K562 (cell line): ENCODE data around the gene DDX39A. TPM values are rescaled to one million over a fixed set of nuclear protein-coding genes. Genes with fewer than 3 reads are reported as not detected.

ENCODE experiments used
- BRF1 ChIP-seq: IDR thresholded peaks from 3 replicates; pipeline ENCODE4 v1.6.1; 2011; ENCODE audit warnings: borderline replicate concordance, mild to moderate bottlenecking; ENCODE audit not compliant: insufficient read length; ENCODE audit errors: extremely low read depth
- DNMT1 ChIP-seq: fragments of 450-650 bp; IDR thresholded peaks from 2 replicates; pipeline ENCODE4 v1.6.1; 2016; ENCODE audit warnings: antibody characterized with exemption, mild to moderate bottlenecking
- FOXA3 ChIP-seq, 2 experiments: fragments of 450-650 bp in 1 of 2; sonication (generic) in 1 of 2; formaldehyde crosslinking; IDR thresholded peaks in 1 of 2; conservative IDR thresholded peaks in 1 of 2; 2 replicates each; pipeline versions ENCODE4 v1.4.0 to v1.8.0; 2020 to 2022; ENCODE audit warnings: mild to moderate bottlenecking in 2 of 2, missing genetic modification reagents in 1 of 2
- HCFC1 ChIP-seq: IDR thresholded peaks from 2 replicates; pipeline ENCODE4 v1.6.1; 2012; ENCODE audit warnings: low read depth, low read length, improper control_type of control experiment
- KDM5B ChIP-seq: fragments of 200-600 bp; sonication (generic); IDR thresholded peaks from 2 replicates; pipeline ENCODE4 v1.6.1; 2012; ENCODE audit warnings: low read depth, mild to moderate bottlenecking, moderate library complexity, low read length, control low read depth, inconsistent platforms; ENCODE audit not compliant: insufficient replicate concordance
- MIER1 ChIP-seq: fragments of 450-650 bp; IDR thresholded peaks from 2 replicates; pipeline ENCODE4 v1.6.1; 2016; ENCODE audit warnings: antibody characterized with exemption, mild to moderate bottlenecking, low read depth
- POLR2H ChIP-seq: IDR thresholded peaks from 2 replicates; pipeline ENCODE4 v1.6.1; 2016; ENCODE audit warnings: missing genetic modification characterization, low read depth, mild to moderate bottlenecking, control low read depth, missing compliant biosample characterization, moderate library complexity
- SMARCA4 ChIP-seq: fragments of 450-650 bp; IDR thresholded peaks from 2 replicates; pipeline ENCODE4 v1.6.1; 2016
- SNIP1 ChIP-seq: fragments of 450-650 bp; IDR thresholded peaks from 2 replicates; pipeline ENCODE4 v1.7.1; 2017; ENCODE audit warnings: low read depth, mild to moderate bottlenecking
- STAG1 ChIP-seq: sonication (generic); formaldehyde crosslinking; IDR thresholded peaks from 2 replicates; pipeline ENCODE4 v1.5.0; 2020; ENCODE audit warnings: missing genetic modification reagents, borderline replicate concordance
- ZNF184 ChIP-seq: sonication (generic); formaldehyde crosslinking; IDR thresholded peaks from 2 replicates; pipeline ENCODE4 v1.5.0; 2020; ENCODE audit warnings: missing genetic modification reagents
- ZNF197 ChIP-seq: fragments of 200-800 bp; sonication (Bioruptor generic); IDR thresholded peaks from 2 replicates; pipeline ENCODE4 v1.6.1; 2016; ENCODE audit warnings: low read depth, missing genetic modification characterization, missing compliant biosample characterization
- ZNF507 ChIP-seq: conservative IDR thresholded peaks from 2 replicates; pipeline ENCODE4 v1.6.1; 2017; ENCODE audit warnings: missing genetic modification characterization, missing compliant biosample characterization
- ZNF707 ChIP-seq: fragments of 250-450 bp; sonication (Bioruptor Pico); conservative IDR thresholded peaks from 2 replicates; pipeline ENCODE4 v1.8.0; 2022; ENCODE audit warnings: inconsistent platforms, mild to moderate bottlenecking, moderate library complexity
- ZNF778 ChIP-seq: fragments of 450-650 bp; formaldehyde crosslinking; IDR thresholded peaks from 2 replicates; pipeline ENCODE4 v1.4.0; 2020; ENCODE audit warnings: mild to moderate bottlenecking, moderate library complexity
- polyA plus RNA-seq, 8 experiments: library from polyadenylated mRNA; depleted of rRNA in 4 of 8; stranded (reverse) in 5 of 8; unstranded in 3 of 8; fragments of >200 nt; fragmentation: Nextera tagmentation in 2 of 8; fragmentation: Illumina TruSeq in 1 of 8; extraction: Ambion mirVana in 2 of 8; extraction: Trizol in 1 of 8; gene quantifications; 2 replicates each; pipeline versions ENCODE4 v1.2.1 to v1.2.3, GENCODE V29; 2011 to 2014; ENCODE audit warnings: inconsistent platforms in 1 of 8, missing spikeins in 1 of 8
- total RNA-seq, 7 experiments: library from RNA; depleted of rRNA in 6 of 7; stranded (reverse); fragments of >200 nt in 6 of 7; fragmentation: Illumina TruSeq in 2 of 7; extraction: Trizol in 2 of 7; gene quantifications; 2 replicates each; pipeline versions ENCODE4 v1.2.1 to v1.2.3, GENCODE V29; 2011 to 2021; ENCODE audit warnings: low replicate concordance in 1 of 7
- TF ChIP-seq, protein P1 (sequence below): fragments of 200-800 bp; sonication (Bioruptor generic); IDR thresholded peaks from 2 replicates; pipeline ENCODE4 v1.6.1; 2017; ENCODE audit warnings: missing genetic modification characterization, missing compliant biosample characterization
- TF ChIP-seq, protein P2 (sequence below): fragments of 250-450 bp; sonication (Bioruptor Pico); IDR thresholded peaks from 2 replicates; pipeline ENCODE4 v1.8.0; 2021; ENCODE audit warnings: moderate library complexity, mild to moderate bottlenecking, inconsistent platforms
- TF ChIP-seq, protein P3 (sequence below): fragments of 200-400 bp; formaldehyde crosslinking; IDR thresholded peaks from 2 replicates; pipeline ENCODE4 v1.6.1; 2017; ENCODE audit warnings: mild to moderate bottlenecking, low read depth, low read length, moderate library complexity
- TF ChIP-seq, protein P4 (sequence below): fragments of 450-650 bp; IDR thresholded peaks from 2 replicates; pipeline ENCODE4 v1.6.1; 2017; ENCODE audit warnings: antibody characterized with exemption
- TF ChIP-seq, protein P5 (sequence below): conservative IDR thresholded peaks from 2 replicates; pipeline ENCODE4 v1.6.1; 2011; ENCODE audit warnings: low read depth, mild to moderate bottlenecking, low read length; ENCODE audit not compliant: control insufficient read depth

DDX39A gene
- total and polyA plus RNA-seq, 9 of the 15 experiments (the other 6 are each of a cell fraction or from before 2014, with no cell fraction given), result 90.3 to 250 (median 188) TPM

DNA sequence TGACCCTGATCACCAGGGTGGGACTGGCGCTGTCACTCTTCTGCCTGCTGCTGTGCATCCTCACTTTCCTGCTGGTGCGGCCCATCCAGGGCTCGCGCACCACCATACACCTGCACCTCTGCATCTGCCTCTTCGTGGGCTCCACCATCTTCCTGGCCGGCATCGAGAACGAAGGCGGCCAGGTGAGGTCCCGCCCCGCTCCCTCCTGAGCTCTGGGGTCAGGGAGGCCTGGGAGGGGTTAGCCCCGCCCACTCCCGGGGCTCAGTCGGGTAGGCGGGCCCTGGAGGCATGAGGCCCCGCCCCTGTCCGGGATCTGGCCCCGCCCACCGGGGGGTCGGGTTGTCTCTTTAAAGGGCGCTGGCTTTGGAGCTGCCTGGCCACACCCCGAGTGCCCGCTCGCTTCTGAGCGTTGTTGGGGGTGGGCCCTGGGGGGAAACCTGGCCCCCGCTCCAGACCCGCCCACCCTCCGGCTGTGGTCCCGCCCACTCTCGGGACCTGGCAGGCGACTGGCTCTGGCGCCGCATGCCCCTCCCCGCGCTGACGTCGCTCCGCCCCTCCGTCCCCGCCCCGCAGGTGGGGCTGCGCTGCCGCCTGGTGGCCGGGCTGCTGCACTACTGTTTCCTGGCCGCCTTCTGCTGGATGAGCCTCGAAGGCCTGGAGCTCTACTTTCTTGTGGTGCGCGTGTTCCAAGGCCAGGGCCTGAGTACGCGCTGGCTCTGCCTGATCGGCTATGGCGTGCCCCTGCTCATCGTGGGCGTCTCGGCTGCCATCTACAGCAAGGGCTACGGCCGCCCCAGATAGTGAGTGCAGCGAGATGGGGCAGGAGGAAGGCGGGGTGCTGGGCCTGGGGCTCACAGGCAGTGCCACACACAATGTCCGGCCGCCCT is 13.1 kb downstream of the DDX39A start (continued):
- TF ChIP-seq, protein P1, sequence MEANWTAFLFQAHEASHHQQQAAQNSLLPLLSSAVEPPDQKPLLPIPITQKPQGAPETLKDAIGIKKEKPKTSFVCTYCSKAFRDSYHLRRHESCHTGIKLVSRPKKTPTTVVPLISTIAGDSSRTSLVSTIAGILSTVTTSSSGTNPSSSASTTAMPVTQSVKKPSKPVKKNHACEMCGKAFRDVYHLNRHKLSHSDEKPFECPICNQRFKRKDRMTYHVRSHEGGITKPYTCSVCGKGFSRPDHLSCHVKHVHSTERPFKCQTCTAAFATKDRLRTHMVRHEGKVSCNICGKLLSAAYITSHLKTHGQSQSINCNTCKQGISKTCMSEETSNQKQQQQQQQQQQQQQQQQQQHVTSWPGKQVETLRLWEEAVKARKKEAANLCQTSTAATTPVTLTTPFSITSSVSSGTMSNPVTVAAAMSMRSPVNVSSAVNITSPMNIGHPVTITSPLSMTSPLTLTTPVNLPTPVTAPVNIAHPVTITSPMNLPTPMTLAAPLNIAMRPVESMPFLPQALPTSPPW (CRISPR knock-in tag), result peak; percentile 91
- TF ChIP-seq, protein P2, sequence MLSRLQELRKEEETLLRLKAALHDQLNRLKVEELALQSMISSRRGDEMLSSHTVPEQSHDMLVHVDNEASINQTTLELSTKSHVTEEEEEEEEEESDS (CRISPR knock-in tag), result no peak
- no peak for TF ChIP-seq ZNF778 (CRISPR knock-in tag)
- no peak for TF ChIP-seq SMARCA4
- peak; percentile 82 for TF ChIP-seq POLR2H (tag)
- TF ChIP-seq ZNF507 (tag), result no peak
- no peak for TF ChIP-seq KDM5B
- TF ChIP-seq ZNF197 (CRISPR knock-in tag), result no peak
- TF ChIP-seq DNMT1, result no peak
- no peak for TF ChIP-seq ZNF707 (CRISPR knock-in tag)
- peak; percentile 3; the same call in 1 of the 2 replicates for TF ChIP-seq HCFC1
- peak; percentile 78 for TF ChIP-seq STAG1 (CRISPR knock-in tag)
- TF ChIP-seq, protein P3, sequence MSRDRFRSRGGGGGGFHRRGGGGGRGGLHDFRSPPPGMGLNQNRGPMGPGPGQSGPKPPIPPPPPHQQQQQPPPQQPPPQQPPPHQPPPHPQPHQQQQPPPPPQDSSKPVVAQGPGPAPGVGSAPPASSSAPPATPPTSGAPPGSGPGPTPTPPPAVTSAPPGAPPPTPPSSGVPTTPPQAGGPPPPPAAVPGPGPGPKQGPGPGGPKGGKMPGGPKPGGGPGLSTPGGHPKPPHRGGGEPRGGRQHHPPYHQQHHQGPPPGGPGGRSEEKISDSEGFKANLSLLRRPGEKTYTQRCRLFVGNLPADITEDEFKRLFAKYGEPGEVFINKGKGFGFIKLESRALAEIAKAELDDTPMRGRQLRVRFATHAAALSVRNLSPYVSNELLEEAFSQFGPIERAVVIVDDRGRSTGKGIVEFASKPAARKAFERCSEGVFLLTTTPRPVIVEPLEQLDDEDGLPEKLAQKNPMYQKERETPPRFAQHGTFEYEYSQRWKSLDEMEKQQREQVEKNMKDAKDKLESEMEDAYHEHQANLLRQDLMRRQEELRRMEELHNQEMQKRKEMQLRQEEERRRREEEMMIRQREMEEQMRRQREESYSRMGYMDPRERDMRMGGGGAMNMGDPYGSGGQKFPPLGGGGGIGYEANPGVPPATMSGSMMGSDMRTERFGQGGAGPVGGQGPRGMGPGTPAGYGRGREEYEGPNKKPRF, result no peak
- TF ChIP-seq, protein P4, sequence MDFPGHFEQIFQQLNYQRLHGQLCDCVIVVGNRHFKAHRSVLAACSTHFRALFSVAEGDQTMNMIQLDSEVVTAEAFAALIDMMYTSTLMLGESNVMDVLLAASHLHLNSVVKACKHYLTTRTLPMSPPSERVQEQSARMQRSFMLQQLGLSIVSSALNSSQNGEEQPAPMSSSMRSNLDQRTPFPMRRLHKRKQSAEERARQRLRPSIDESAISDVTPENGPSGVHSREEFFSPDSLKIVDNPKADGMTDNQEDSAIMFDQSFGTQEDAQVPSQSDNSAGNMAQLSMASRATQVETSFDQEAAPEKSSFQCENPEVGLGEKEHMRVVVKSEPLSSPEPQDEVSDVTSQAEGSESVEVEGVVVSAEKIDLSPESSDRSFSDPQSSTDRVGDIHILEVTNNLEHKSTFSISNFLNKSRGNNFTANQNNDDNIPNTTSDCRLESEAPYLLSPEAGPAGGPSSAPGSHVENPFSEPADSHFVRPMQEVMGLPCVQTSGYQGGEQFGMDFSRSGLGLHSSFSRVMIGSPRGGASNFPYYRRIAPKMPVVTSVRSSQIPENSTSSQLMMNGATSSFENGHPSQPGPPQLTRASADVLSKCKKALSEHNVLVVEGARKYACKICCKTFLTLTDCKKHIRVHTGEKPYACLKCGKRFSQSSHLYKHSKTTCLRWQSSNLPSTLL, result no peak
- TF ChIP-seq SNIP1, result peak; percentile 75; the same call in 1 of the 2 replicates
- TF ChIP-seq, protein P5, sequence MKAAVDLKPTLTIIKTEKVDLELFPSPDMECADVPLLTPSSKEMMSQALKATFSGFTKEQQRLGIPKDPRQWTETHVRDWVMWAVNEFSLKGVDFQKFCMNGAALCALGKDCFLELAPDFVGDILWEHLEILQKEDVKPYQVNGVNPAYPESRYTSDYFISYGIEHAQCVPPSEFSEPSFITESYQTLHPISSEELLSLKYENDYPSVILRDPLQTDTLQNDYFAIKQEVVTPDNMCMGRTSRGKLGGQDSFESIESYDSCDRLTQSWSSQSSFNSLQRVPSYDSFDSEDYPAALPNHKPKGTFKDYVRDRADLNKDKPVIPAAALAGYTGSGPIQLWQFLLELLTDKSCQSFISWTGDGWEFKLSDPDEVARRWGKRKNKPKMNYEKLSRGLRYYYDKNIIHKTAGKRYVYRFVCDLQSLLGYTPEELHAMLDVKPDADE, result peak; percentile 2; the same call in 1 of the 2 replicates
- no peak for TF ChIP-seq ZNF184 (CRISPR knock-in tag)
- no peak for TF ChIP-seq BRF1
- TF ChIP-seq FOXA3 (CRISPR knock-in tag; conservative IDR thresholded peaks at IDR 0.05 in 1 of 2, IDR thresholded peaks at IDR 0.05 in 1 of 2), result no peak
- TF ChIP-seq MIER1, result no peak
